ENCODE results near the gene CXCL13.

GRCh38 chr4:77591532-77591931, 14.1 kb upstream of the CXCL13 start:
- no peak for TF ChIP-seq NR1H2 (CRISPR knock-in tag; IDR thresholded peaks at IDR 0.05)
- TF ChIP-seq ZNF416 (CRISPR knock-in tag; IDR thresholded peaks at IDR 0.05): no peak
- no peak for TF ChIP-seq MXD4 (CRISPR knock-in tag; IDR thresholded peaks at IDR 0.05; ENCODE audit: borderline replicate concordance)
- no peak for TF ChIP-seq NR3C1 (CRISPR knock-in tag; conservative IDR thresholded peaks at IDR 0.05; ENCODE audit: low read depth)
- TF ChIP-seq, protein P1, sequence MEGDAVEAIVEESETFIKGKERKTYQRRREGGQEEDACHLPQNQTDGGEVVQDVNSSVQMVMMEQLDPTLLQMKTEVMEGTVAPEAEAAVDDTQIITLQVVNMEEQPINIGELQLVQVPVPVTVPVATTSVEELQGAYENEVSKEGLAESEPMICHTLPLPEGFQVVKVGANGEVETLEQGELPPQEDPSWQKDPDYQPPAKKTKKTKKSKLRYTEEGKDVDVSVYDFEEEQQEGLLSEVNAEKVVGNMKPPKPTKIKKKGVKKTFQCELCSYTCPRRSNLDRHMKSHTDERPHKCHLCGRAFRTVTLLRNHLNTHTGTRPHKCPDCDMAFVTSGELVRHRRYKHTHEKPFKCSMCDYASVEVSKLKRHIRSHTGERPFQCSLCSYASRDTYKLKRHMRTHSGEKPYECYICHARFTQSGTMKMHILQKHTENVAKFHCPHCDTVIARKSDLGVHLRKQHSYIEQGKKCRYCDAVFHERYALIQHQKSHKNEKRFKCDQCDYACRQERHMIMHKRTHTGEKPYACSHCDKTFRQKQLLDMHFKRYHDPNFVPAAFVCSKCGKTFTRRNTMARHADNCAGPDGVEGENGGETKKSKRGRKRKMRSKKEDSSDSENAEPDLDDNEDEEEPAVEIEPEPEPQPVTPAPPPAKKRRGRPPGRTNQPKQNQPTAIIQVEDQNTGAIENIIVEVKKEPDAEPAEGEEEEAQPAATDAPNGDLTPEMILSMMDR (IDR thresholded peaks at IDR 0.05): no peak
- TF ChIP-seq, protein P2, sequence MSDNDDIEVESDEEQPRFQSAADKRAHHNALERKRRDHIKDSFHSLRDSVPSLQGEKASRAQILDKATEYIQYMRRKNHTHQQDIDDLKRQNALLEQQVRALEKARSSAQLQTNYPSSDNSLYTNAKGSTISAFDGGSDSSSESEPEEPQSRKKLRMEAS (CRISPR knock-in tag; IDR thresholded peaks at IDR 0.05): no peak
- TF ChIP-seq TCF7 (CRISPR knock-in tag; IDR thresholded peaks at IDR 0.05; ENCODE audit: low read depth): no peak
- TF ChIP-seq CREB1 (CRISPR knock-in tag; IDR thresholded peaks at IDR 0.05): no peak
- TF ChIP-seq NFYB (CRISPR knock-in tag; conservative IDR thresholded peaks at IDR 0.05; ENCODE audit: low read depth): no peak
